HG02623 (cell line): Measurements from ENCODE around the gene MALAT1.
A peak's percentile ranks its signal among the peaks of the same experiment; 100 is the strongest.
"Not testable (repeated sequence)": the region's sequence is repeated elsewhere in the genome, so short reads cannot be mapped to it uniquely, and the experiment has no call there.

Source experiments
- ATAC-seq: cut with Tn5 transposase; IDR thresholded peaks from one replicate; pipeline ENCODE4 v1.9.1; 2021; ENCODE audit warnings: moderate library complexity; ENCODE audit not compliant: unreplicated experiment

The MALAT1 gene

DNA sequence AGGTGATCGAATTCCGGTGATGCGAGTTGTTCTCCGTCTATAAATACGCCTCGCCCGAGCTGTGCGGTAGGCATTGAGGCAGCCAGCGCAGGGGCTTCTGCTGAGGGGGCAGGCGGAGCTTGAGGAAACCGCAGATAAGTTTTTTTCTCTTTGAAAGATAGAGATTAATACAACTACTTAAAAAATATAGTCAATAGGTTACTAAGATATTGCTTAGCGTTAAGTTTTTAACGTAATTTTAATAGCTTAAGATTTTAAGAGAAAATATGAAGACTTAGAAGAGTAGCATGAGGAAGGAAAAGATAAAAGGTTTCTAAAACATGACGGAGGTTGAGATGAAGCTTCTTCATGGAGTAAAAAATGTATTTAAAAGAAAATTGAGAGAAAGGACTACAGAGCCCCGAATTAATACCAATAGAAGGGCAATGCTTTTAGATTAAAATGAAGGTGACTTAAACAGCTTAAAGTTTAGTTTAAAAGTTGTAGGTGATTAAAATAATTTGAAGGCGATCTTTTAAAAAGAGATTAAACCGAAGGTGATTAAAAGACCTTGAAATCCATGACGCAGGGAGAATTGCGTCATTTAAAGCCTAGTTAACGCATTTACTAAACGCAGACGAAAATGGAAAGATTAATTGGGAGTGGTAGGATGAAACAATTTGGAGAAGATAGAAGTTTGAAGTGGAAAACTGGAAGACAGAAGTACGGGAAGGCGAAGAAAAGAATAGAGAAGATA, at the start of gene MALAT1:
Gene MALAT1, plus strand, starts transcription at position 69 of the 736 bp plus-strand sequence.
- no peak for ATAC-seq

DNA sequence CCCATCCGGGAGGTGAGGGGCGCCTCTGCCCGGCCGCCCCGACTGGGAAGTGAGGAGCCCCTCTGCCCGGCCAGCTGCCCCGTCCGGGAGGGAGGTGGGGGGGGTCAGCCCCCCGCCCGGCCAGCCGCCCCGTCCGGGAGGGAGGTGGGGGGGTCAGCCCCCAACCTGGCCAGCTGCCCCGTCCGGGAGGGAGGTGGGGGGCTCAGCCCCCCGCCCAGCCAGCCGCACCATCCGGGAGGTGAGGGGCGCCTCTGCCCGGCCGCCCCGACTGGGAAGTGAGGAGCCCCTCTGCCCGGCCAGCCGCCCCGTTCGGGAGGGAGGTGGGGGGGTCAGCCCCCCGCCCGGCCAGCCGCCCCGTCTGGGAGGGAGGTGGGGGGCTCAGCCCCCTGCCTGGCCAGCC, 47.5 kb upstream of the MALAT1 start:
- ATAC-seq = not testable (repeated sequence)

DNA sequence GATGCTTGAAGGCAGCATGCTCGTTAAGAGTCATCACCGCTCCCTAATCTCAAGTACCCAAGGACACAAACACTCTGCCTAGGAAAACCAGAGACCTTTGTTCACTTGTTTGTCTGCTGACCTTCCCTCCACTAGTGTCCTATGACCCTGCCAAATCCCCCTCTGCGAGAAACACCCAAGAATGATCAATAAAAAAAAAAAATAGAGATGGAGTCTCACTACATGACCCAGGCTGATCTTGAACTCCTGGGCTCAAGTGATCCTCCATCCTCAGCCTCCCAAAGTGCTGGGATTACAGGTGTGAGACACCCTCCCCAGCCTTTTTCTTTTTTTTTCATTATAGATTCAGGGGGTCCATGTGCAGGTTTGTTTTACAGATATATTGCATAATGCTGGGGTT, 46.6 kb upstream of the MALAT1 start:
- ATAC-seq = not testable (repeated sequence)

DNA sequence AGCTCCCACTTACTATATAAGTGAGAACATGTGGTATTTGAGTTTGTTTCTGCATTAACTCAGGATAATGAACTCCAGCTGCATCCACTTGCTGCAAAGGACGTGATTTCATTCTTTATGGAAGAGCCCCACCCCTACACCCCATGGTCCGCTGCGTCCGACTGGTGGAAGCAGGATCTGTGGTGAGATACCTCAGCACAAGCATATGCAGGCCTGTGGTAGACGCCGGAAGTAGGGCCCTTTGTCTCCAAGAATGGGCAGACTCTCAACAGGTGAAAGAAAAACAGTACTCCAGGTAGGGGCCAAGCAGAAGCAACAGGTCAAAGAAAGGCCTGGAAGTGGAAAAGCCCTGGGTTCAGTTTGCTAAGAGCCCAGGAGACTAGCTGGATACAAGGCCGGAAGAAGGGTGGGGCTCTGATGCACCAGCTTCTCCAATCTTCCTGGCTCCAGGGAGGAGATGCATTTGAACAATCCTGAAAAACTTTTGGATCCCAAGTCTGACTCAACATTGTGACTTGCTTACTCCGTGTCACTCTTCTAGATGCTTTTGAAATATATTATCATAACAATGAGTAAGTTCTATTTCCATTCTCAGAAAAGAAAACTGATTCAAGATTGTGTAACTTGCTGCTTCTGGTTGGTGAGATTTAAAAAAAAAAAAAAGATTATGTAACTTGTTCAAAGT, 45.9 kb upstream of the MALAT1 start:
- ATAC-seq = no peak

DNA sequence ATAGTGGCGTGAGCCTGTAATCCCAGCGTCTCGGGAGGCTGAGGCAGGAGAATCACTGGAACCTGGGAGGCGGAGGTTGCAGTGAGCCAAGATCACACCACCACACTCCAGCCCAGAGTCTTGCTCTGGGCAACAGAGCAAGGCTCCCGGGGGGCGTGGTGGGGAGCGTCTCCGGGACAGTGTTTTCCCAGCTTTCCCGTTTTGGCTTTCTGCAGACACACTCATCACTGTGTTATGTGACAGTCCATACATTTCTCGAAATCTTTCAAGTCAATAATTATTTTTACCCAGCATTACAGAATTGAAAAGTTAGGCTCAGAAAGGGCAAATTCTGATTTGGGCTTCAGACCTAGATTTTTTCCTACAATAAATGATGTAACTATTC, 44.5 kb upstream of the MALAT1 start:
- no peak for ATAC-seq

DNA sequence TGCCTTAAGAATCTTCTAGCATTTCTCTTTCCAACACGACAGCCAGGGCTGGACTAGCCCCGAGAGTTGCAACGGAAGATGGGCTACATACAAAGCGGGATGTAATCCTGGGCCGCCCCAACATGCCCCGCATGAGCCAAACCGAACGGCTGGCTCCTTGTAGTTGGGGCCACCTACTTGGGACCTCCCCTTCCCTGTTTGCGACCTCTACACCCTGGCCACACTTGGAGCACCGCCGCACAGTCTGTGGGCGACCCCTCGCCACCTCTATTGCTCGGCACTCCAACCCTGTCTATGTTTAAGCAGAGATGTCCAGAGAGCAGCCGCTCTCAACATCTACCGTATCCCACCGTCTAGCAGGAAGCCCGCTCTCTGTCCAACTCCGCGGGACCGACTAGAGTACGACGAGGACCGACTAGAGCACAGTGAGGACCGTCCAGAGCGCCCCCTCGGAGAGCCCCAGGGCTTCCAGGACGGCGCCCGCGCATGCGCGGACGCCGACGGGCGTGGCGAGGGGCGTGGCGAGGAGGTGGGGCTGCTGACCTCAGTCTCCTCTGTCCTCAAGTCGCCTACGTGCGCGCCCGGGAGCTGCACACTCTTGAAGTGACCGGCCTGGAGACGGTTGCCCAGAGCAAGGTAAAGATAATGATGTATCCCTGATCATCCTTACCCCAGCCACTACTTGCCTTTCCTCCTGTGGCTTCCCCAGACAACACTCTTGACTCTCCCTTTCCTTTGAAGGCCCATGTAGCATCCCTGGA, 44.0 kb upstream of the MALAT1 start:
- peak; percentile 94 for ATAC-seq

DNA sequence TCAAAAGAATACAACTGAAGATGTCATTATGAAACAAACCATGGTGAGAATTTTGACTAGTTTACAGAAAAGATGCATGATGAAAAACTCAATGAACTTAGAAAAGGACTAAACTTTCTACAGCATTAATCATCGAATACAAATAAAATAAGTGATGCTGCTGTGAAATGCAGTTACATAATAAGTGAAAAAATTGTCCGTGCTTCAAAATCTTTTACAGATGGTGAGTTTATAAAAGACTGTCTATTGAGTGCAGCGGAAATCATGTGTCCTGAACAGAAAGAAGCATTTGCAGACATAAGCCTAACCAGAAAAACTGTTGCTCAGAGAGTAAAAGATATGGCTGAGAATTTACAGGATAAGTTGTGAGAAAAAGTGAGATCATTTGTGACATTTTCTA, 42.4 kb upstream of the MALAT1 start:
- no peak for ATAC-seq

DNA sequence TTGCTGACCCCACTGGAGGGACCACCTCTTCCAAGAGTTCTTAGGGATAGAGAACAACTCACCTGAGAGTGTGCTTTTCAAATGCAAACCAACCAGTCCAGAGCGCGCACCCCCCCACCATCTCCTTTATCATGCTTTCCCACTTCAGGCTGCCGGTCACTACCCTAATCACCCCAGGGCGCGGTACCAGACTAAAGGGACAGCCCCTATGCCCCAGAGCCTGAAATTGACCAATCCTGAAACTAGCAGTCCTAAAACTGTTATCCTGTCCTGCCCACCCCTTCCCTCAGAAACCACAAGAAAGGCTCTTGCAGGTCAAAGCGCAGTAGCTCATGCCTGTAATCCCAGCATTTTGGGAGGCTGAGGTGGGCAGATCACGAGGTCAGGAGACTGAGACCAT, 39.3 kb upstream of the MALAT1 start:
- no peak for ATAC-seq

DNA sequence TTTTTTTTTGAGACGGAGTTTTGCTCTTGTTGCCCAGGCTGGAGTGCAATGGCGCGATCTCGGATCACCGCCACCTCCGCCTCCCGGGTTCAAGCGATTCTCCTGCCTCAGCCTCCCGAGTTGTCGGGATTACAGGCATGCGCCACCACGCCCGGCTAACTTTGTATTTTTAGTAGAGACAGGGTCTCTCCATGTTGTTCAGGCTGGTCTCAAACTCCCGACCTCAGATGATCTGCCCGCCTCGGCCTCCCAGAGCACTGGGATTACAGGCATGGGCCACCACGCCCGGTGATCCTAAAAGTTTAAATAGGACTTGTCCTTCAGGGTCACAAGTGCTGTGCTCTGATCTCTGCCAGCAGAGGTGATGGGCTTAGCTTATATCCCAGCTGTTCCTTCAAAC, 33.4 kb upstream of the MALAT1 start:
- ATAC-seq = not testable (repeated sequence)

DNA sequence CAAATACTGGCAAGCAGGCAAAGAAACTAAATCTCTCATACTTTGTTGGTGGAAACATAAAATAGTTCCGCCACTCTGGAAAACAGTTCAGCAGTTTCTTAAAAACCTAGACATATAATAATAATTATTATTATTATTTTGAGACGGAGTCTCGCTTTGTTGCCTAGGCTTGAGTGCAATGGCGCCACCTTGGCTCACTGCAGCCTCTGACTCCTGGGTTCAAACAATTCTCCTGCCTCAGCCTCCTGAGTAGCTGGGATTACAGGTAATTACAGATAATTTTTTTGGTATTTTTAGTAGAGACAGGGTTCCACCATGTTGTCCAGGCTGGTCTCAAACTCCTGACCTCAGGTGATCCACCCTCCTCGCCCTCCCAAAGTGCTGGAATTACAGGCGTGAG, 31.5 kb upstream of the MALAT1 start:
- not testable (repeated sequence) for ATAC-seq

DNA sequence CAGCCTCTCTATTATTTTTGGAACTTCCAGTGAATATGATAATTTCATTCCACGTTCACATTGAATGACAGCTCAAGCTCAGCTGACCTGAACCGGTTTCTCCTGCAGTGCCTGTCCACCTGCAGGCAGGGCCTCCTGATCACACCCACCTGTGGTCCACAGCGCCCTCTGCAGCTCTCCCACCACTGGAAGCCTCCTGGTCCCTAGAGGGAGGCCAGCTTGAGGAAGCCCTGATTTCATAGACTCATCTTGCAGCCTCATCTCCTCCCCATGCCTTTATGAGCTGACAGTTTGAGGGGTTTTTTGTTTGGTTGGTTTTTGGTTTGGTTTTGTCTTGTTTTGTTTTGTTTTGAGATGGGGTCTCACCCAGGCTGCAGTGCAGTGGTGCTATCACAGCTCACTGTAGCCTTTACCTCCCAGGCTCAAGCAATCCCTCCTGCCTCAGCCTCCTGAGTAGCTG, 29.9 kb upstream of the MALAT1 start:
- no peak for ATAC-seq

DNA sequence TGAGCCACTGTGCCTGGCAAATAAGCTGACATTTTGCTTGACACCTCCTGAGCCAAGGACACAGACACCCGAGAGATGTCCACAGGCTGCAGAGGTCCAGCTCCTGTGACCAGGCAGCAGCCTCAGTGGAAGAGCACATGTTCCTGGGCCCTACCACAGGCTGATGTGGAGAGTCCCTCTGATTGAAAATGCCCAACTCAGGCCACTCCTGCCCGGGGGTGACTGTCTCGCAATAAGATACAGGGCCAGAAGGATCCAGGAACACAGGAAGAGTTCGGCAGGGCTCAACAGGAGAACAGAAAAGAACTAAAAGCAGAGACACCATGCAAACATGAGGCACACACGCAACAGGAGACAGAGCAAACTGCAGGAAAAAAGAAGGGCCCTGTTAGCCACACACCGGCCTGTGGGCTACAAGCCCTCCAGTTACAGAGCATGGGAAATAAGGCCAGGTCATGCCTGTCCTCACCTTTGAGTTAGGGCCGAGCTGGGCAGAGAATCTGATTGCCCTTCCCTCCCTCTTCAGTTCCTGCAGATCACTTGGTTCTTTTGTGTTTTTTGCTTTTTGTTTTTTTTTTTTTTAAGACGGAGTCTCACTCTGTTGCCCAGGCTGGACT, 28.3 kb upstream of the MALAT1 start:
- no peak for ATAC-seq

DNA sequence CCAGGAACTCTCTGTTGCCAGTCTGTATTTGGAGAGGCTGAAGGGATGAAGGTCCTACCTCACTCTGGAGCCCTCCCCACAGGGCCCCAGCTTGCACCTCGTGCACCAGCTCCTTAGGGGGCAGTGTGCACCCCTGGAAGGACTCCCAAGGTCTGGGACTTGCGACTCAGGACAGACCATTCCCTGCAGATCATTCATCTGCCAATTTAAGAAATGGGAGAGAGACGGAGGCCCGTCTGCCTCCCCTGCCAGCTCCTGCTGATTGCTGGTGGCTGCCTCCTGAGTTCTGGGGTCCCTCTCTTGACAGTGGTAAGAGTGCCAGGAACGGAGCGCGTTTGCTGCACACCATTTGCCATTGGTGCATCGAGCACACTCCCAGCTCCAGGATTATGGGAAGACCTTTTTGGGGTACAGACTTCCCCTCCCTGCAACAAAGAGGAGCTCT, 27.4 kb upstream of the MALAT1 start:
- ATAC-seq = no peak

DNA sequence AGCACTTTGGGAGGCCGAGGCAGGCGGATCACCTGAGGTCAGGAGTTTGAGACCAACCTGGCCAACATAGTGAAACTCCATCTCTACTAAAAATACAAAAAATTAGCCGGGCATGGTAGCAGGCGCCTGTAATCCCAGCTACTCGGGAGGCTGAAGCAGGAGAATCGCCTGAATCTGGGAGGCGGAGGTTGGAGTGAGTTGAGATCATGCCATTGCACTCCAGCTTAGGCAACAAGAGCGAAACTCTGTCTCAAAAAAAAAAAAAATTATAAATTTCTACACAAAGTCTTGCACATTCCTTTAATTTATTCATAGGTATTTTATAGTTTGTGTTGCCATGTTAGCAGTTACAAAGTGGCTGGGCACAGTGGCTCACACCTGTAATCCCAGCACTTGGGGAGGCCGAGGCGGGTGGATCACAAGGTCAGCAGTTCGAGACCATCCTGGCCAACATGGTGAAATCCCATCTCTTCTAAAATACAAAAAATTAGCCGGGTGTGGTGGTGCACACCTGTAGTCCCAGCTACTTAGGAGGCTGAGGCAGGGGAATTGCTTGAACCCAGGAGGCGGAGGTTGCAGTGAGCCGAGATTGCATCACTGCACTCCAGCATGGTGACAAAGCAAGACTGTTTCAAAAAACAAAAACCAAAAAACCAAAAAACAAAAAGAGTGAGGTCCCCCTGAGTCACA, 26.1 kb upstream of the MALAT1 start:
- not testable (repeated sequence) for ATAC-seq

DNA sequence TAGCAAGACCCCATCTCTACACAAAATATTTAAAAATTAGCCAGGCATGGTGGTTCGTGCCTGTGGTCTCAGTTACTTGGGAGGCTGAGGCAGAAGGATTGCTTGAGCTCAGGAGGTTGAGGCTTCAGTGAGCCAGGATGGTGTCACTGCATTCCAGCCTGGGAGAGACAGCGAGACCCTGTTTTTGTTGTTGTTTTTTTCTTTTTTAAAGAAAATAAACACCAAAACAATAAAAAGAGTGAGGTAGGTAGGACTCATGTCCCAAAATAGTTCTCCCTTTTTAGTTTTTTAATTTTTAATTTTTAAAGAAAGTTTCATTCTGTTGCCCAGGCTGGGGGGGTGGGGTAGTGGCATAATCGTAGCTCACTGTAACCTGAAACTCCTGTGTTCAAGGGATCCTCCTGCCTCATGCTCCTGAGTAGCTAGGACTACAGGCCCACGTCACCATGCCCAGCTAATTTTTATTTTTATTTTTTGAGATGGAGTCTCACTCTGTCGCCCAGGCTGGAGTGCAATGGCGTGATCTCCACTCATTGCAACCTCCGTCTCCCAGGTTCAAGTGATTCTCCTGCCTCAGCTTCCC, 25.5 kb upstream of the MALAT1 start:
- no peak for ATAC-seq

DNA sequence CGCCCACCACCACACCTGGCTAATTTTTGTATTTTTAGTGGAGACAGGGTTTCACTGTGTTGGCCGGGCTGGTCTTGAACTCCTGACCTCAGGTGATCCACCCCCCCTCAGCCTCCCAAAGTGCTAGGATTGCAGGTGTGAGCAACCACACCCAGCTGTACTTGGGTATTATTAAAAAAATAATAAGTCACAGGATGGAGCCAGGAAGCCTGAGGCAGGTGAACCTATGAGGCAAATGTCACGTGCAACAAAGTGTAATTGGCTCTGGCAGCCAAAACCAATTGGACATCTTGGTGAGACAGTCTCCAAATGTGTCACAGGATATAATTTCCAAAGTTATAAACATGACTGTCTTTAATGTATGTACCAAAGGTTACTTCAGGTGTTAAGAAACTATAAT, 24.0 kb upstream of the MALAT1 start:
- ATAC-seq = no peak

DNA sequence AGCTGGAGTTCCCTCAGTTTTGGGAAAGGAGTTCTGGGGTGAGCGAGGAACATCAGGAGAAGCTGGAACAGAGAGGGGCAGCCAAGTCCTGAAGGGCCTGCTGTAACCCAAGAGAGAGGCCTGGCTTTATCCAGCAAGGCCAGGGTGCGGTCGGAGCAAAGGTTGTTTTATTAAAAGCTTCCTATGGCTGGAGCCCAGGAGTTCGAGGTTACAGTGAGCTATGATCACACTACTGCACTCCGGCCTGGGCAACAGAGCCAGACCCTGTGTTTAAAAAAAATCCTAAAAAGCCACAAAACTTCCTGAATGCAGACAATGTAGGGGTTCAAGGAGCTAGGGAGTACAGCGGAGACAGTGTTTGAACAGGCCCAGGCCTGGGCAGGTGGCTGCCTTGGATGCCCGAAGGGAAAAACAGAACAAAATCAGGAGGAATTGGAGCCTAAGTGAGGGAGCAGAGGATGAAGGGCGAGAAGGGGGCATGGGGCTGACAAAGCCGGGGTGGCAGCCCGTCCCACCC, 22.2 kb upstream of the MALAT1 start:
- ATAC-seq = no peak

DNA sequence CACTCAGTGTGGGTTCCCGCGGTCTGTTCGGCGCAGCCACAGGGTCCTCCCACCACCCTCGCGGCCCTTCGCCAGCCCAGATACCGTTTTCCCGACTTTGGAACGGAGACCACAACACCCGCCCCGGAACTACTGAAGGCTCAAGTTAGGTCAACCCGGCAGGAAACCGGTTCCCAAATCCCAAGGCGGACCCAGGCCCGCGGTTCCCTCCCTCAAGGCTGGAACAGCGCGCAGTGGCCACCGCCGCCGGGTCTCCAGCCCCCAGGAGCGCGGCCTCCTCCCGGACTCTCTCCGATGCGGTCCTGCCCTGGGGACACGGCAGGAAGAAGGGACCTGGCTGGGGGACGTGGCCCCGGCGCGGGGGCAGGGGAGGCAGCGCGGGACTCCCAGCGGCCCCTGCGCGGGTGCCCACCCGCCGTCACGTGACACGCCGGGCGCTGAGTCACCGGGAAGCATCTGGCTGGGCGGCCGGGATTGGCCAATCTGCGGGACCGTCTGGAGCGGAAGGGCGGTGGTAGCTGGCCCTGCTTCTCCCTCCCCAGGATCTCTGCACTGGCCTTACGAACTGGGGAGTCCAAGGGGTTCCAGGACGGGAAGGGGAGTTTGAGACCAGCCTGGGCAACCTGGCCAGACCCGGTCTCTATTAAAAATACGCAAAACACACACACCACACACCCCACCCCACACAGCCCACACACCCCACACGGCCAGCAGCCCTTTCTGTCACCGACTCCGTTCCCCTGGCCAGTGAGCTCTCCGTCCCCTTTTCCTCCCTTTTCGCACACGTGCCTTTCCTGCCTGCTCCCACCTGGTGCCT, 21.5 kb upstream of the MALAT1 start:
- peak; percentile 81 for ATAC-seq
